Liver (tissue), 9 donors: Measurements from ENCODE around the gene NLGN1. TPM values are rescaled to one million over a fixed set of nuclear protein-coding genes. Genes with fewer than 3 reads are reported as not detected.

Source experiments
- DNase-seq: peaks from one replicate; pipeline ENCODE4 v3.0.0-alpha.2; 2017; ENCODE audit warnings: low spot score
- H3K27ac ChIP-seq, 2 donors: one replicate each; pipeline ENCODE4 v1.7.0; 2013; ENCODE audit warnings: inconsistent platforms in 2 of 2, low read length in 2 of 2, control low read depth in 1 of 2, low read depth in 1 of 2, mild to moderate bottlenecking in 1 of 2
- H3K27me3 ChIP-seq, 4 donors: one replicate each; pipeline versions ENCODE4 v1.6.1 to v1.7.0; 2013; ENCODE audit warnings: low read length in 3 of 4, inconsistent platforms in 1 of 4, mild to moderate bottlenecking in 1 of 4, moderate library complexity in 1 of 4; ENCODE audit not compliant: control insufficient read depth in 4 of 4, insufficient read depth in 4 of 4
- H3K36me3 ChIP-seq, 4 donors: one replicate each; pipeline versions ENCODE4 v1.6.1 to v1.7.0; 2013; ENCODE audit warnings: low read length in 3 of 4, mild to moderate bottlenecking in 3 of 4, low read depth in 1 of 4, moderate library complexity in 1 of 4; ENCODE audit not compliant: control insufficient read depth in 4 of 4, insufficient read depth in 3 of 4
- H3K4me1 ChIP-seq, 4 donors: one replicate each; pipeline versions ENCODE4 v1.6.1 to v1.7.0; 2013; ENCODE audit warnings: low read length in 3 of 4, mild to moderate bottlenecking in 3 of 4, moderate library complexity in 1 of 4; ENCODE audit not compliant: control insufficient read depth in 4 of 4, insufficient read depth in 4 of 4
- H3K4me3 ChIP-seq, 3 donors: one replicate each; pipeline versions ENCODE4 v1.6.1 to v1.7.0; 2013; ENCODE audit warnings: low read length in 3 of 3, control low read depth in 1 of 3, low read depth in 1 of 3, mild to moderate bottlenecking in 1 of 3
- H3K9ac ChIP-seq, 2 donors: one replicate each; pipeline ENCODE4 v1.7.0; 2013; ENCODE audit warnings: low read length in 2 of 2, mild to moderate bottlenecking in 2 of 2, moderate library complexity in 2 of 2, control low read depth in 1 of 2, low read depth in 1 of 2
- H3K9me3 ChIP-seq, 4 donors: one replicate each; pipeline versions ENCODE4 v1.6.1 to v1.7.0; 2013; ENCODE audit warnings: low read length in 3 of 4; ENCODE audit not compliant: control insufficient read depth in 4 of 4
- ATF3 ChIP-seq: IDR thresholded peaks from 2 replicates; pipeline ENCODE4 v1.6.1; 2016; ENCODE audit warnings: antibody characterized with exemption
- CTCF ChIP-seq: fragments of 150-350 bp; IDR thresholded peaks from 2 replicates; pipeline ENCODE4 v1.5.1; 2017; ENCODE audit warnings: improper control_type of control experiment, low read depth, low read length; ENCODE audit not compliant: missing input control
- FOXA1 ChIP-seq: IDR thresholded peaks from 2 replicates; pipeline ENCODE4 v1.6.1; 2016; ENCODE audit warnings: antibody characterized with exemption
- FOXA2 ChIP-seq: IDR thresholded peaks from 2 replicates; pipeline ENCODE4 v1.6.1; 2016; ENCODE audit warnings: antibody characterized with exemption
- GABPA ChIP-seq, 2 donors: IDR thresholded peaks in 1 of 2; conservative IDR thresholded peaks in 1 of 2; 2 replicates each; pipeline ENCODE4 v1.6.1; 2016; ENCODE audit warnings: antibody characterized with exemption in 2 of 2, mild to moderate bottlenecking in 1 of 2, moderate library complexity in 1 of 2
- HNF4G ChIP-seq: IDR thresholded peaks from 2 replicates; pipeline ENCODE4 v1.6.1; 2016; ENCODE audit warnings: antibody characterized with exemption
- JUND ChIP-seq, 2 donors: IDR thresholded peaks; 2 replicates each; pipeline ENCODE4 v1.6.1; 2016; ENCODE audit warnings: antibody characterized with exemption in 2 of 2
- NR2F2 ChIP-seq: IDR thresholded peaks from 2 replicates; pipeline ENCODE4 v1.6.1; 2016; ENCODE audit warnings: antibody characterized with exemption
- RAD21 ChIP-seq, 2 donors: IDR thresholded peaks; 2 replicates each; pipeline ENCODE4 v1.6.1; 2016; ENCODE audit warnings: antibody characterized with exemption in 2 of 2, mild to moderate bottlenecking in 2 of 2
- REST ChIP-seq: IDR thresholded peaks from 2 replicates; pipeline ENCODE4 v1.6.1; 2016; ENCODE audit warnings: antibody characterized with exemption, mild to moderate bottlenecking
- TAF1 ChIP-seq: conservative IDR thresholded peaks from 2 replicates; pipeline ENCODE4 v1.6.1; 2016; ENCODE audit warnings: antibody characterized with exemption, mild to moderate bottlenecking
- ZBTB33 ChIP-seq: IDR thresholded peaks from 2 replicates; pipeline ENCODE4 v1.6.1; 2016; ENCODE audit warnings: antibody characterized with exemption
- WGBS: extraction: QIAGEN DNeasy Blood & Tissue Kit; methylation state at CpG from one replicate; pipeline ENCODE4 v1.1.7; 2013; 5-methylcytosine and 5-hydroxymethylcytosine counted together
- polyA plus RNA-seq, 2 donors: library from polyadenylated mRNA; stranded (reverse) in 1 of 2; unstranded in 1 of 2; fragments of 200-250 nt in 1 of 2; fragments of >200 nt in 1 of 2; fragmentation: Nextera tagmentation in 1 of 2; extraction: Ambion mirVana in 1 of 2; gene quantifications; one replicate each; pipeline versions ENCODE4 v1.2.1 to v1.2.3, GENCODE V29; 2013 to 2015
- total RNA-seq, 2 donors: library from RNA; depleted of rRNA; stranded (reverse); fragments of >200 nt; gene quantifications; one replicate each; pipeline ENCODE4 v1.2.3, GENCODE V29; 2014
- donor health status: healthy.
- donor health status: healthy.
- donor health status: healthy.
- donor health status: healthy.
- donor health status: healthy.

Gene NLGN1
- total and polyA plus RNA-seq, 4 donors, result 0.02 to 0.67 (median 0.37) TPM; not detected in 1

- no peak for DNase-seq
Observed at GRCh38 chr3:173733029-173733652, 335.6 kb downstream of the NLGN1 start.

GRCh38 chr3:173734473-173734872 is 336.9 kb downstream of the NLGN1 start:
- TF ChIP-seq NR2F2 (no peak), ATF3 (no peak), HNF4G (no peak), FOXA2 (no peak), FOXA1 (no peak), CTCF (no peak), JUND (IDR thresholded peaks at IDR 0.05) (no peak), ZBTB33 (no peak), RAD21 (IDR thresholded peaks at IDR 0.05) (no peak), GABPA (IDR thresholded peaks at IDR 0.05 in 1 of 2, conservative IDR thresholded peaks at IDR 0.05 in 1 of 2) (no peak), REST (no peak)
- no peaks in the 10 kb centered on the region for H3K36me3 ChIP-seq
- no peak for DNase-seq

More at GRCh38 chr3:173733029-173733652, 335.6 kb downstream of the NLGN1 start:
- Histone ChIP-seq H3K9ac (no peak overlapping the region), H3K36me3 (no peaks in the 10 kb centered on the region), H3K4me1 (no peaks in the 10 kb centered on the region), H3K27ac (no peak overlapping the region), H3K27me3 (peaks cover 0 to 2% (median 0%) of the 10 kb centered on the region in 4 donors), H3K9me3 (no peaks in the 10 kb centered on the region), H3K4me3 (no peak overlapping the region)
- 27% methylated on average over 1 of the region's 1 CpG for WGBS
- TF ChIP-seq TAF1 (no peak), CTCF (peak; percentile 14)

More at GRCh38 chr3:173734473-173734872, 336.9 kb downstream of the NLGN1 start:
- Histone ChIP-seq H3K4me1 (no peaks in the 10 kb centered on the region), H3K4me3 (no peak overlapping the region), H3K27me3 (peaks cover 0 to 2% (median 0%) of the 10 kb centered on the region in 4 donors), H3K9me3 (no peaks in the 10 kb centered on the region), H3K9ac (no peak overlapping the region), H3K27ac (no peak overlapping the region)
- WGBS, result 46% methylated on average over 1 of the region's 1 CpG
